ENCODE data around the gene FOSB.

Gene FOSB

GRCh38 chr19:45512881-45513483 is 45.2 kb downstream of the FOSB start:
- Histone ChIP-seq H3K4me3 (IDR thresholded peaks at IDR 0.05; ENCODE audit: insufficient read depth, low read depth, low read length) (no peak overlapping the region), H3K9ac (no peak overlapping the region), H3K27ac (no peak overlapping the region), H3K4me2 (no peak overlapping the region), H3K4me1 (ENCODE audit: low read depth, poor library complexity, severe bottlenecking) (peaks cover 17% of the 10 kb centered on the region), H4K20me1 (ENCODE audit: insufficient read depth) (no peaks in the 10 kb centered on the region), H3K36me3 (ENCODE audit: insufficient read depth) (no peaks in the 10 kb centered on the region), H3K79me2 (ENCODE audit: insufficient read depth, low read depth) (peaks cover 29% of the 10 kb centered on the region; the same call in 1 of the 2 replicates), H3K27me3 (ENCODE audit: insufficient read depth, low read depth) (no peaks in the 10 kb centered on the region), H2AFZ (ENCODE audit: low read depth) (no peak overlapping the region)
- no peak for TF ChIP-seq CTCF (conservative IDR thresholded peaks at IDR 0.05; ENCODE audit: low read depth, low read length)

- Histone ChIP-seq H3K9ac (no peak overlapping the region), H3K27ac (no peak overlapping the region), H3K36me3 (ENCODE audit: insufficient read depth) (no peaks in the 10 kb centered on the region), H4K20me1 (ENCODE audit: insufficient read depth) (no peaks in the 10 kb centered on the region), H3K4me1 (ENCODE audit: low read depth, poor library complexity, severe bottlenecking) (peaks cover 12% of the 10 kb centered on the region), H3K27me3 (ENCODE audit: insufficient read depth, low read depth) (no peaks in the 10 kb centered on the region), H2AFZ (ENCODE audit: low read depth) (no peak overlapping the region), H3K4me3 (IDR thresholded peaks at IDR 0.05; ENCODE audit: insufficient read depth, low read depth, low read length) (no peak overlapping the region), H3K4me2 (no peak overlapping the region), H3K79me2 (ENCODE audit: insufficient read depth, low read depth) (peaks cover 22% of the 10 kb centered on the region; the same call in 1 of the 2 replicates)
- no peak for TF ChIP-seq CTCF (conservative IDR thresholded peaks at IDR 0.05; ENCODE audit: low read depth, low read length)
These were observed 46.7 kb downstream of the FOSB start for GRCh38 chr19:45514376-45515051.

- Histone ChIP-seq H3K79me2 (ENCODE audit: insufficient read depth, low read depth) (peaks cover 21% of the 10 kb centered on the region; the same call in 1 of the 2 replicates), H4K20me1 (ENCODE audit: insufficient read depth) (no peaks in the 10 kb centered on the region)
These were observed 47.4 kb downstream of the FOSB start for GRCh38 chr19:45515081-45515624.

GRCh38 chr19:45515807-45516401 is 48.1 kb downstream of the FOSB start:
- Histone ChIP-seq H3K27ac (no peak overlapping the region), H3K4me3 (IDR thresholded peaks at IDR 0.05; ENCODE audit: insufficient read depth, low read depth, low read length) (no peak overlapping the region), H3K9ac (no peak overlapping the region), H2AFZ (ENCODE audit: low read depth) (no peak overlapping the region), H3K36me3 (ENCODE audit: insufficient read depth) (no peaks in the 10 kb centered on the region), H3K27me3 (ENCODE audit: insufficient read depth, low read depth) (no peaks in the 10 kb centered on the region), H4K20me1 (ENCODE audit: insufficient read depth) (no peaks in the 10 kb centered on the region), H3K4me1 (ENCODE audit: low read depth, poor library complexity, severe bottlenecking) (peaks cover 12% of the 10 kb centered on the region), H3K4me2 (no peak overlapping the region), H3K79me2 (ENCODE audit: insufficient read depth, low read depth) (peaks cover 13% of the 10 kb centered on the region; the same call in 1 of the 2 replicates)
- no peak for TF ChIP-seq CTCF (conservative IDR thresholded peaks at IDR 0.05; ENCODE audit: low read depth, low read length)

More at GRCh38 chr19:45515081-45515624, 47.4 kb downstream of the FOSB start:
- Histone ChIP-seq H2AFZ (ENCODE audit: low read depth) (no peak overlapping the region), H3K27me3 (ENCODE audit: insufficient read depth, low read depth) (no peaks in the 10 kb centered on the region), H3K27ac (no peak overlapping the region), H3K36me3 (ENCODE audit: insufficient read depth) (no peaks in the 10 kb centered on the region), H3K9ac (no peak overlapping the region), H3K4me1 (ENCODE audit: low read depth, poor library complexity, severe bottlenecking) (peaks cover 12% of the 10 kb centered on the region), H3K4me3 (IDR thresholded peaks at IDR 0.05; ENCODE audit: insufficient read depth, low read depth, low read length) (no peak overlapping the region), H3K4me2 (no peak overlapping the region)
- TF ChIP-seq CTCF (conservative IDR thresholded peaks at IDR 0.05; ENCODE audit: low read depth, low read length), result no peak
